Globus pallidus (tissue), 1 donor: ENCODE measurements around the gene ABCC6.
A peak's percentile ranks its signal among the peaks of the same experiment; 100 is the strongest.
"Not testable (repeated sequence)": the region's sequence is repeated elsewhere in the genome, so short reads cannot be mapped to it uniquely, and the experiment has no call there.

Experiments
- DNase-seq: peaks from one replicate; pipeline ENCODE4 v3.0.0-alpha.2; 2015; ENCODE audit warnings: low spot score

Gene ABCC6

GRCh38 chr16:16222850-16223661, at the start of gene ABCC6:
TSS of gene ABCC6 (minus strand) at chr16:16223494. CDS start at chr16:16223434, 60 bp downstream.
- DNase-seq, result not testable (repeated sequence)

- DNase-seq, result not testable (repeated sequence)
Measured at GRCh38 chr16:16272573-16273221, 49.4 kb upstream of the ABCC6 start.

GRCh38 chr16:16271658-16272057, 48.4 kb upstream of the ABCC6 start:
- DNase-seq, result not testable (repeated sequence)

DNA sequence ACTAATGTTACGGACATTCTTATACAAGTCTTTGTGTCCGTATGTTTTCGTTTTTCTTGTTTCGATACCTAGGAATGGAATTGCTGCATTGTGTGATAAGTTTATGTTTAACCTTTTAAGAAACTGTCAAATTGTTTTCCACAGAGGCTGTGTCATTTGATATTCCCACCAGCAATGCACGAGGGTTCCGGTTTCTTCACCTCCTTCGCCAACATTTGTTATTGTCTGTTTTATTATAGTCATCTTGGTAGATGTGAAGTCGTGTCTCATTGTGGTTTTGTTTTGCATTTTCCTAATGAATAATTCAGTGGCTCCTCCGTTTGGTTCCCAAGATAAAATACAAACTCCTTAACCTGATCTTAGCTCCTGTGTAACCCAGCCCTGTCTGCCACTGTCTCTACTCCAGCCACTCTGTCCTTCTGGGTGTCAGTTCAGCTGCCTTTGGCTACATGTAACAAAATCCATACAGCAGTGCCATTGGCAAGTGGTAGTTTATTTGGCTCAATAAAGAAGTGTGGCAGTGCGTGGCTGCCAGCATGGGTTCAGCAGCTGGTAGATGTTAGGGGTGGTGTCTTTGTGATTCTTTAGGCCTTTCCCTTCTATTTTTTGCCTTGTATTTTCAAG, 45.0 kb upstream of the ABCC6 start:
- DNase-seq, result not testable (repeated sequence)

- not testable (repeated sequence) for DNase-seq
Measured at GRCh38 chr16:16267708-16268107, 44.4 kb upstream of the ABCC6 start.

DNA sequence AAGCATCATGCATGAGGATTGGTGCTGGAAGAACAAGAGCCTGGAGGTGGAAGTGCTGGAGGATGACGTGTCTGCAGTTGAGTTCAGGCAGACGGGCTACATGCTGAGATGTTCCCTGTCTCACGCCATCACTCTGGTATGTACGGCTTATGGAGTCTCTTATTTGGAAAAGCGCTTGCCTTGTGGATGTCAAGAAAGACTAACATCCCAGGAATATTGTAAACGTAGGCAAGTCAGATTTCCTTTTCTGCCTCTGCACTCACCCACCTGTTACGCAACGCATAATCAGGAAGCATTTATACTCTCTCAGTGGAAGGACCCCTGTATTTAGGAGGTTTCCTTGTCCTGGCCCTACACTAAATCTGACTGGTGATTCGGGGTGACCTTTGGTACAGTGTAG, 41.8 kb upstream of the ABCC6 start:
- DNase-seq, result not testable (repeated sequence)

GRCh38 chr16:16263947-16264346, 40.7 kb upstream of the ABCC6 start:
- not testable (repeated sequence) for DNase-seq

DNA sequence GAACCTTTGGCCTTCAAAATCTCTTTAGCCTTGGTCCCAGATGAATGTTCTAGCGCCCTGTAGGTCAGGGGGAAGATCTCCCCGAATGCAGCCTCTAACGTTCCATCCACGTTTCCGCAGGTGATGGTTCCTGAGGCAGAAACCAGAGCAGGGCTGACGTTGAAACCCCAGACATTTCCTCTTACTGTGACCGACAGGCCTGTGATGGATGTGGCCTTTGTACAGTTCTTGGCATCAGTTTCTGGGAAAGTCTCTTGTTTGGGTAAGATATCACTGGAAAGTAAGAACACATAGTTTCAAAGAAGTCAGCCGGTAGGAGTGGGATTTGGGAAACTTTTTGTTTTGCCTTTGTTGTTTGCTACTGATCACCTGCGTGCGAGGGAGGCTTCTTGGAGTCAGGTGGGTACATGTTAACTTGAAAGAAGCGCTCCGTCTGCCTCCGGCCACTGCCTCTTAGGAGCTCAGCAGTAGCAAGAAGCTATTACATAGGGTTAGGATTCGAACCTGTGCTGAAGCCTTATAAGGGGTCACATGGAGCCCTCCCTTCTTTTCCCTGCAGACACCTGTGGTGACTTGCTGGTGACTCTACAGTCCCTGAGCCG, 39.8 kb upstream of the ABCC6 start:
- not testable (repeated sequence) for DNase-seq

DNA sequence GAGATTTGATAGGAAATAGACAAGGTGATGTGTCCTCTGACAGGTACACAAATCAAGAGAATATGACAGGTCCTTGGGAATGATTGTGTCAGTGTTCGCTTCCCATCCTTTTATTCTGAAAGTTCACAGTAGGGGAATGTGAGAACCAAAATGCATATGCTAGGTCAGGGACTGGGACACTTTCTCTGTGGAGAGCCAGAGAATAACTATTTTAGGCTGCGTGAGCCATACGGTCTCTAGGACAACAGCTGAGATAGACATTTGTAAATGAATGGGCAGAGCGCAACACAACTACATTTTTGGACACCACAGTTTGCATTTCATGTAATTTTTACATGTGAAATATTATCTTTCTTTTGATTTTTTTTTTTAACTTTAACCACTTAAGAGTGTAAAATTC, 36.7 kb upstream of the ABCC6 start:
- DNase-seq, result not testable (repeated sequence)

DNA sequence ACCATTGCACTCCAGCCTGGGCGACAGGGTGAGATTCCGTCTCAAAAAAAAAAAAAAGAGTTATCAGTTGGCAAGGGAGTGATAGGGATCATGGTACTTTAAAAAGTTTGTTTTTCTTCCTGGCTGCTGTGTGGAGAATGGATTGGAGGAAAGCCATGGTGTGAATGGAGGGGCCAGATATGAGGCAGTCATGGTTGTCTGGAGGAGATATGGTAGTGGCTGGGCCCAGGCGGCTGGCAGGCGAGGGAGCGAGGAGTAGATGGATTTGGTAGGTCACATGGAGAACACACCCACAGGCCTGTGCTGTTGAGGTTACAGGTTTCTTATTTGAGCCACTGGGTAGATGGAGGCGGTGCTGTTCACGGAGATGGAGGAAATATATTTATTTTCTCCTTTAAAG, 35.5 kb upstream of the ABCC6 start:
- DNase-seq, result not testable (repeated sequence)

- not testable (repeated sequence) for DNase-seq
Measured at GRCh38 chr16:16257301-16257923, 34.1 kb upstream of the ABCC6 start.

GRCh38 chr16:16252377-16252776, 29.1 kb upstream of the ABCC6 start:
- DNase-seq, result not testable (repeated sequence)

GRCh38 chr16:16249621-16250330, 26.5 kb upstream of the ABCC6 start:
- not testable (repeated sequence) for DNase-seq

DNA sequence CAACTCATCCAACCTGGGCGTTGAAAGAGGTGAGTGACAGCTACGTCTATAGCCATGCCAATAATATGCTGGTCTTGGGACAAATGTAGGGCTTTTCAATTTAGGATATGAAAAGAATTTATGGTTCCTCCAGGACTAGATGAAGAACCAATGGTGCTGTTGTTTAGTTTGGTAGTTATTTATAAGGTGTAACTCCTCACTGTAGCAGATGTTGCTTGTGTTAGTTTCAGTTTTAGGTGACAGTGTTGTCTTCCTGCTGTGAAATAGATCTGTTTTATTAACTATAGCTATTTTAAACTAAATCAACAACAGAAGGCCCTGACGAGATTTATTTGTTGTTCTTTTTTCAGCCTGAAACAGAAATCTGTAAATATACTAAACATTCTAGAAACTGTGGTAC, 24.1 kb upstream of the ABCC6 start:
- DNase-seq, result not testable (repeated sequence)

DNA sequence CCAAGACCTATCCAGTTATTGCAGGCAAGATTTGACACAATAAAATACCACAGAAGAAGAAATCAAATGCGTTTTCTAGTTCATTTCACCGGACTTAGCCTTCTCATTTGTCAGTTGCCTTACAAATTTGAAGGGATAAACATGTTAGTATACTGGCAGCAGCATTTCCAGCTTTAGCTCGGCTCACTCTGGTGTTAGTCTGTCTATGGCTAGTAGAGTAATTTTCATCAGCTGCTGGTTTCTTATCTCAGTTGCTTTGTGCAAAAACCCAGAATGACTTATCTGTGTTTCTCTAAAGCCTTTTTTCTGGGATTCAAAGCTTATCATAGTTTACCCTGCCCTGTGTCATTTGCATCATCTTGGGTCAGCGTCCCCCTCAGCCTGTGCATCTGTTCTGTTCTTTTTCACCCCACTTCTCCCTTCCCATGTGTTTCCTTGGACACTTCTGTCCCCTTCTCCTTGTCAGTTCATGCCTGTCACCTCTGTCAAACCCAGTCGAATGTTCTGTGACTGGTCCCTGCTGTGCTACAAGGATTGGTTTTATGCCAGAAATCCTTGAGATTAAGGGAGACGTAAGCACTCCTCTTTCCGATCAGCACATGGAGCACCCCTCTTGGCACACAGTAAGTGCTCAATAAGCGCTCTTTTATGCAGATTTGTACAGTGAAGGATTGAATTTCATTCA, 23.4 kb upstream of the ABCC6 start:
- DNase-seq, result not testable (repeated sequence)

GRCh38 chr16:16243886-16244285, 20.6 kb upstream of the ABCC6 start:
- not testable (repeated sequence) for DNase-seq

DNA sequence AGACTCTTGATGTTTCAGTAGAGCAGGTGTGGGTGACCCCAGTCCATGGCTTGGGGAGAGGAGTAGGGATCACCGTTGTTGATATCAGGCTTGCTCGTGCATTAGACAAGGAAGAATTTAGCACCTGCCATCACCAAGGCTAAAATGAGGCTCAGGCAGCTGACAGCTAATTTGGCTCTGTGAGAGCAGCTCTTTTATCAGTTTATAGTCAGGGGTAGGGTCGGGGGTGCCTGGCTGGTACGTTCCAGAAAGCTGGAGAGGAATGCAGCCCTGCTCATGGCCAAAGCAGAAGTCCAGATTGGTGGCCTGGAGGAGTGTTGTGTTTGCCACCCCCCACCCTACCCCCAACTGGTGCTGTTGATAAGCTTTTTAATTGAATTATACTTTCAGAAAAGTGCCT, 17.4 kb upstream of the ABCC6 start:
- DNase-seq, result not testable (repeated sequence)

DNA sequence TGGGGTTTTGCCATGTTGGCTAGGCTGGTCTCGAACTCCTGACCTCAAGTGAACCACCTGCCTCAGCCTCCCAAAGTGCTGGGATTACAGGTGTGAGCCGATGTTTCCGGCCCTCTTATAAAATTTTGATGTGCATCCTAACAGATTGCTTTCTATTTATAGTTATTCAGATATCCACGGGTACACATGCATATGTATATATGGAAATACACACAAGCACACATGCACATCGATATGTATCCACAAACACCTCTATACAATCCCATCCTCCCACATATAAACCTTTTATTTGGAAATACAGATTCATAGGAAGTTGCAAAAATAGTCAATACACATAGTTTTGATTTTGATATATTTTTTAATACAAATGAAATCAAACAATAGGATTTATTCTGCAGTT, 14.4 kb upstream of the ABCC6 start:
- DNase-seq, result not testable (repeated sequence)

- peak; percentile 70 for DNase-seq
Measured at GRCh38 chr16:16237071-16237470, 13.8 kb upstream of the ABCC6 start.

- DNase-seq, result not testable (repeated sequence)
Measured at GRCh38 chr16:16232692-16233061, 9.4 kb upstream of the ABCC6 start.
